ENCODE data around the gene BCL11A. TPM values are rescaled to one million over a fixed set of nuclear protein-coding genes. Genes with fewer than 3 reads are reported as not detected.

Gene BCL11A
- polyA plus RNA-seq, 3 donors = 0.30 to 3.0 TPM; not detected in 1

GRCh38 chr2:60498816-60499429 is 54.5 kb downstream of the BCL11A start:
- 88 to 93% (median 88%) methylated on average over 8 of the region's 8 CpGs for WGBS, 3 donors
- H3K27ac ChIP-seq (ENCODE audit: low read depth, low read length) = no peak overlapping the region

- WGBS, 3 donors = 88 to 90% (median 89%) methylated on average over 8 of the region's 8 CpGs
- H3K27ac ChIP-seq (ENCODE audit: low read depth, low read length) = no peak overlapping the region
Observed at GRCh38 chr2:60498127-60498815, 55.2 kb downstream of the BCL11A start.

- WGBS, 3 donors = 76 to 85% (median 79%) methylated on average over 2 of the region's 2 CpGs
- H3K27ac ChIP-seq (ENCODE audit: low read depth, low read length) = no peak overlapping the region
Observed at GRCh38 chr2:60497500-60497899, 56.0 kb downstream of the BCL11A start.

- WGBS, 3 donors = 89 to 94% (median 91%) methylated on average over 5 of the region's 5 CpGs
- H3K27ac ChIP-seq (ENCODE audit: low read depth, low read length) = no peak overlapping the region
Observed at GRCh38 chr2:60496956-60497355, 56.5 kb downstream of the BCL11A start.

- H3K27ac ChIP-seq (ENCODE audit: low read depth, low read length) = no peak overlapping the region
- WGBS, 3 donors = 71 to 88% (median 77%) methylated on average over 1 of the region's 1 CpG
Observed at GRCh38 chr2:60496475-60496874, 57.0 kb downstream of the BCL11A start.

GRCh38 chr2:60495041-60495625 is 58.3 kb downstream of the BCL11A start:
- H3K27ac ChIP-seq (ENCODE audit: low read depth, low read length) = no peak overlapping the region
- WGBS, 3 donors = 54 to 90% (median 84%) methylated on average over 6 of the region's 6 CpGs

- whole genome bisulfite sequencing, 3 donors = 71 to 91% (median 75%) methylated on average over 4 of the region's 4 CpGs
- H3K27ac ChIP-seq (ENCODE audit: low read depth, low read length) = no peak overlapping the region
Observed at GRCh38 chr2:60493804-60494387, 59.6 kb downstream of the BCL11A start.

- no peak overlapping the region for H3K27ac ChIP-seq (ENCODE audit: low read depth, low read length)
- 89 to 92% (median 92%) methylated on average over 4 of the region's 4 CpGs for WGBS, 3 donors
Observed at GRCh38 chr2:60492548-60492947, 60.9 kb downstream of the BCL11A start.

GRCh38 chr2:60490848-60491247 is 62.6 kb downstream of the BCL11A start:
- WGBS, 3 donors = 56 to 77% (median 63%) methylated on average over 4 of the region's 4 CpGs
- no peak overlapping the region for H3K27ac ChIP-seq (ENCODE audit: low read depth, low read length)

- H3K27ac ChIP-seq (ENCODE audit: low read depth, low read length) = no peak overlapping the region
- 84 to 100% (median 86%) methylated on average over 1 of the region's 1 CpG for WGBS, 3 donors
Observed at GRCh38 chr2:60490441-60490840, 63.0 kb downstream of the BCL11A start.

- WGBS, 3 donors = 55 to 68% (median 66%) methylated on average over 4 of the region's 4 CpGs
- no peak overlapping the region for H3K27ac ChIP-seq (ENCODE audit: low read depth, low read length)
Observed at GRCh38 chr2:60489289-60489688, 64.2 kb downstream of the BCL11A start.

- WGBS, 3 donors = 79 to 92% (median 79%) methylated on average over 3 of the region's 3 CpGs
Observed at GRCh38 chr2:60488291-60488690, 65.2 kb downstream of the BCL11A start.

GRCh38 chr2:60487174-60487573 is 66.3 kb downstream of the BCL11A start:
- WGBS, 3 donors = 61 to 90% (median 64%) methylated on average over 5 of the region's 5 CpGs
- H3K27ac ChIP-seq (ENCODE audit: low read depth, low read length) = no peak overlapping the region

More at GRCh38 chr2:60488291-60488690, 65.2 kb downstream of the BCL11A start:
- no peak overlapping the region for H3K27ac ChIP-seq (ENCODE audit: low read depth, low read length)

- 78 to 94% (median 81%) methylated on average over 3 of the region's 3 CpGs for WGBS, 3 donors
- H3K27ac ChIP-seq (ENCODE audit: low read depth, low read length) = no peak overlapping the region
Observed at GRCh38 chr2:60486551-60486950, 66.9 kb downstream of the BCL11A start.

GRCh38 chr2:60486067-60486466 is 67.4 kb downstream of the BCL11A start:
- no peak overlapping the region for H3K27ac ChIP-seq (ENCODE audit: low read depth, low read length)
- WGBS, 3 donors = 79 to 96% (median 86%) methylated on average over 1 of the region's 1 CpG

- H3K27ac ChIP-seq (ENCODE audit: low read depth, low read length) = no peak overlapping the region
- WGBS, 3 donors = 80 to 86% (median 83%) methylated on average over 5 of the region's 5 CpGs
Observed at GRCh38 chr2:60485550-60485949, 67.9 kb downstream of the BCL11A start.

- no peak overlapping the region for H3K27ac ChIP-seq (ENCODE audit: low read depth, low read length)
- WGBS, 3 donors = 88 to 99% (median 94%) methylated on average over 4 of the region's 4 CpGs
Observed at GRCh38 chr2:60485055-60485454, 68.4 kb downstream of the BCL11A start.

GRCh38 chr2:60484133-60484645 is 69.3 kb downstream of the BCL11A start:
- no peak overlapping the region for H3K27ac ChIP-seq (ENCODE audit: low read depth, low read length)
- 19 to 69% (median 31%) methylated on average over 7 of the region's 7 CpGs for WGBS, 3 donors

- WGBS, 3 donors = 56 to 85% (median 71%) methylated on average over 3 of the region's 3 CpGs
- no peak overlapping the region for H3K27ac ChIP-seq (ENCODE audit: low read depth, low read length)
Observed at GRCh38 chr2:60483401-60483800, 70.1 kb downstream of the BCL11A start.

Measured in adipose tissue (tissue), 3 donors.